Left ventricle myocardium inferior (tissue), 1 donor: Measurements from ENCODE around the gene MAP3K4. TPM values are rescaled to one million over a fixed set of nuclear protein-coding genes. Genes with fewer than 3 reads are reported as not detected.
A peak's percentile ranks its signal among the peaks of the same experiment; 100 is the strongest.
"Not testable (repeated sequence)": the region's sequence is repeated elsewhere in the genome, so short reads cannot be mapped to it uniquely, and the experiment has no call there.

ENCODE experiments used
- DNase-seq: peaks from one replicate; pipeline ENCODE4 v3.0.0-alpha.2; 2020
- H3K27ac ChIP-seq: fragments of 200-600 bp; replicated peaks from 2 replicates; pipeline ENCODE4 v1.8.0; 2021
- H3K27me3 ChIP-seq: fragments of 200-600 bp; 2 replicates; pipeline ENCODE4 v1.8.0; 2021; ENCODE audit warnings: low read depth
- H3K36me3 ChIP-seq: fragments of 200-600 bp; 2 replicates; pipeline ENCODE4 v1.8.0; 2021
- H3K4me1 ChIP-seq: fragments of 200-600 bp; 2 replicates; pipeline ENCODE4 v1.8.0; 2021
- H3K4me3 ChIP-seq: fragments of 200-600 bp; 2 replicates; pipeline ENCODE4 v1.8.0; 2021; ENCODE audit warnings: mild to moderate bottlenecking, moderate library complexity
- H3K9me3 ChIP-seq: fragments of 200-600 bp; replicated peaks from 2 replicates; pipeline ENCODE4 v1.8.0; 2021
- intact Hi-C: fragments of 100-400 bp; cut with micrococcal nuclease; formaldehyde crosslinking; loops from one replicate; pipeline ENCODE4 v1.11.0; 2022
- total RNA-seq: library from RNA; stranded (reverse); fragmentation: NEBNext Ultra II Directional; extraction: Animal tissue kit (Norgen Biotek cat#: 25700); gene quantifications from one replicate; pipeline ENCODE4 v1.2.1, GENCODE V29; 2021
- TF ChIP-seq, protein P1 (sequence below): fragments of 200-600 bp; IDR thresholded peaks from 2 replicates; pipeline ENCODE4 v1.8.0; 2021; ENCODE audit warnings: antibody characterized with exemption, mild to moderate bottlenecking, borderline replicate concordance
- donor health status: DM: no; HTN: yes; CAD: no; lungs with severe emphysema.

Gene MAP3K4
- total RNA-seq, 1 donor from 2014 or later, result 37.1 TPM

DNA sequence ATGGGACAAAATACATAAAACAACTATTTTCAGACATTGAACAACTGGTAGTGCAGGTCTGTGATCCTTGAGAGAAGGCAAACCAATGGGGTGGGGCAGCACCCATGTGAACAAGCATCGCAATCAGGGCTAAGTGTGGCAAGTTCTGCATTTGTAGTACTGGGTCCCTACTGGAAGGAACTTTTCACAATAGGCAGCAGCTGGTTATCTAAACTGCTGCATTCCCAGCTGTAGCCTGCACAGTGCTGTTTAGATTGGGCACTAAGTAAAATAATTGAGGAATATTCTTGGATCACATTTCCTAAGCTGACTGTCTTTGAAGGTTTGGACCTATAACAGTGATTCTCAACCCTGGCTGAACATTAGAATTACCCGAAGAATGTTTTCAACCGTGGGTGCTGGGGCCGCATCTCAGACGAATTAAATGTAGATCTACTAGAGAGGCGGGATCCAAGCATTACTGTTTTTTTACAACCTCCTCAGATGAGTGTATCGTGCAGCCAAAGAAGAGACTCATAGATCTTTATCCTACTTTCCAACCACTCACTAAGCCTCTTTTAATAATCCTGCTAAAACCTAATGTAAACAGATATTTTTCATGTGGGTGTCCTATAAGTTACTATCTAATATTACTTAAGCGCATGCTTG is 12.4 kb upstream of the MAP3K4 start:
- intact Hi-C loops, result no loop called here

DNA sequence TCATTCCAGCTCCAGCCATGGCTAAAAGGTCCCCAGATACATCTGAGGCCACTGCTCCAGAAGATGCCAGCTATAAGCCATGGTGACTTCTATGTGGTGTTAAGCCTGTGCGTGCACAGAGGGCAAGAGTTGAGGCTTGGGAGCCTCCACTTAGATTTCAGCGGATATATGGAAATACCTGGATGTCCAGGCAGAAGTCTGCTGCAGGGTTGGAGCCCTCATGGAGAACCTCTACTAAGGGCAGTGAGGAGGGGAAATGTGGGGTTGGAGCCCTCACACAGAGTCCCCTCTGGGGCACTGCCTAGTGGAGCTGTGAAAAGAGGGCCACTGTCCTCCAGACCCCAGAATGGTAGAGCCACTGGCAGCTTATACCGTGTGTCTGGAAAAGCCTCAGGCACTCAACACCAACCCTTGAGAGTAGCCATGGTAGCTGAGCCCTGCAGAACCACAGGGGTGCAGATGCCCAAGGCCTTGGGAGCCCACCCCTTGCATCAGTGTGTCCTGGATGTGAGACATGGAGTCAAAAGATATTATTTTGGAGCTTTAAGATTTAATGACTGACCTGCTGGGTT is 8.1 kb upstream of the MAP3K4 start:
- H3K4me3 ChIP-seq, H3K4me1 ChIP-seq, DNase-seq, H3K27ac ChIP-seq, H3K36me3 ChIP-seq, intact Hi-C loops, H3K27me3 ChIP-seq: not testable (repeated sequence)
- H3K9me3 ChIP-seq, result peaks cover 16% of the 10 kb centered on the region

More for the DNA sequence above, 12.4 kb upstream of the MAP3K4 start:
- no peak overlapping the region for H3K27ac ChIP-seq
- H3K36me3 ChIP-seq, result no peaks in the 10 kb centered on the region
- peaks cover 8% of the 10 kb centered on the region for H3K9me3 ChIP-seq
- H3K4me3 ChIP-seq, result no peak overlapping the region
- TF ChIP-seq, protein P1, sequence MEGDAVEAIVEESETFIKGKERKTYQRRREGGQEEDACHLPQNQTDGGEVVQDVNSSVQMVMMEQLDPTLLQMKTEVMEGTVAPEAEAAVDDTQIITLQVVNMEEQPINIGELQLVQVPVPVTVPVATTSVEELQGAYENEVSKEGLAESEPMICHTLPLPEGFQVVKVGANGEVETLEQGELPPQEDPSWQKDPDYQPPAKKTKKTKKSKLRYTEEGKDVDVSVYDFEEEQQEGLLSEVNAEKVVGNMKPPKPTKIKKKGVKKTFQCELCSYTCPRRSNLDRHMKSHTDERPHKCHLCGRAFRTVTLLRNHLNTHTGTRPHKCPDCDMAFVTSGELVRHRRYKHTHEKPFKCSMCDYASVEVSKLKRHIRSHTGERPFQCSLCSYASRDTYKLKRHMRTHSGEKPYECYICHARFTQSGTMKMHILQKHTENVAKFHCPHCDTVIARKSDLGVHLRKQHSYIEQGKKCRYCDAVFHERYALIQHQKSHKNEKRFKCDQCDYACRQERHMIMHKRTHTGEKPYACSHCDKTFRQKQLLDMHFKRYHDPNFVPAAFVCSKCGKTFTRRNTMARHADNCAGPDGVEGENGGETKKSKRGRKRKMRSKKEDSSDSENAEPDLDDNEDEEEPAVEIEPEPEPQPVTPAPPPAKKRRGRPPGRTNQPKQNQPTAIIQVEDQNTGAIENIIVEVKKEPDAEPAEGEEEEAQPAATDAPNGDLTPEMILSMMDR, result no peak
- H3K4me1 ChIP-seq, result peaks cover 22% of the 10 kb centered on the region
- H3K27me3 ChIP-seq, result no peaks in the 10 kb centered on the region
- DNase-seq, result no peak

DNA sequence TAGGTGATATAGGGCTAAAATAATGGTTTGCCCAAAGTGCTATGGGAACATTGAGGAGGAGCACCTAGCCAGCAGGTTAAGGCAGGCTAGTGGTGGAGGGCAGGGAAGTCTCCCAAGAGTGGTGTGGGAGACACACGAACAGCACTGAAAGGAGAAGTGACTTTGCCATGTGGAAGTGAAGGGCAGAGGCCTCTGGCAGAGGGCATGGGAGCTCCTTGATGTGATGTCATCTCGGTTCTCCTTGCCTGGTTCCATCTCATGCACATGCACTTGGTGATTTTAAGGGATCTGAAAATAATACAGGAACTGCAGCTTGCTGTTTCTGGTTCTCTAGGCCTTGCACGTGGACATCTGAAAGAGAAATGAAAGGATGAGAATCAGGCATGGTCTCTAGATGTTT is 4.7 kb upstream of the MAP3K4 start:
- no peak overlapping the region for H3K4me3 ChIP-seq
- TF ChIP-seq, protein P1, result no peak
- H3K4me1 ChIP-seq, result peaks cover 14% of the 10 kb centered on the region
- peaks cover 16% of the 10 kb centered on the region for H3K9me3 ChIP-seq
- H3K36me3 ChIP-seq, result no peaks in the 10 kb centered on the region
- H3K27me3 ChIP-seq, result no peaks in the 10 kb centered on the region
- DNase-seq, result no peak
- intact Hi-C loops, result no loop called here
- H3K27ac ChIP-seq, result no peak overlapping the region

DNA sequence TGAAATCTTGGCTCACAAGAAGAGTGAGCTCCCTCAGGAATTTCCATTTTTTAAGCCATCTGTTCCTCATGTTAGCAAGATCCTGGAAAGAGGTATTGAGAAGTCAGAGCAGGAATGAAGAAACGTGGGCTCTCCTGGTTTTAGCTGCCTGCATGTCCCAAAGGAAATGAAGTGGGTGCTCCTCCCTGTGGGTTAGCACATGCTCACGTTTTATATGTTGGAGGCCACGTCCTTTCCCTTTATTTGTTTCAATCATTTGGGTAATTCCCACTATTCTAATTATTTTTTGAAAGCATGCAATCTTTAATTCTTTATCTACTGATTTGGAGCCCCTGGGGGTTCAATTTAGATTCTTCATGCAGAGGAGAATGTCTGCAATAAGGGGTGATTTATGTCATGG is 4.3 kb upstream of the MAP3K4 start:
- Histone ChIP-seq H3K4me1 (peaks cover 18% of the 10 kb centered on the region), H3K36me3 (no peaks in the 10 kb centered on the region), H3K27ac (no peak overlapping the region), H3K27me3 (no peaks in the 10 kb centered on the region), H3K4me3 (no peak overlapping the region), H3K9me3 (peaks cover 16% of the 10 kb centered on the region)
- no peak for DNase-seq
- TF ChIP-seq, protein P1, result no peak
- intact Hi-C loops, result no loop called here

DNA sequence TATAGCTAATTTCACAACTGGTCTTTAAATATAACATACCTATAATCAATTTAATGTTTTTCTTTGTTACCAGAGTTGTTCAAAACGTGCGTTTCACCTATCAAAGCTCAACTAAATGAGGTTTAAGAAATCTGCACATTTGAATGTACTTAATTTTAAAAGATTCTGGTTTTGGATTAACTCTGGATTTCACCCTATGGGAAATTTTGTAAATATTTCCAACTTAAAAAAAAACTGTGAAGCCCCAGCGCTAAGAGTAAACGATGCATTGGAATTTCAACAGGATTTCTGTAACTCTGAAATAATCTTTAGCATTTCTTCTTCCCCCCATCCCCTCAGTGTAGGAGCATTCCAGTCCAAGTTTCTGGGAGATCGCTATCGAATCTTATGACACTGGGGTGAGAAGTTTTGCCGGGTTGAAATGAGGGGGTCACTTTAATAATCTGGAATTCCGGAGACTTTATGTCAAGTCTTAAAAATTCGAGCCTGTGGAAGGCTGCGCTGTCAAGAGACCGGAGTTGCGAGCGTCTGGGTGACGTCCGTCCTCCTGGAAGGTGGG is 643 bp upstream of the MAP3K4 start:
- no peak for DNase-seq
- intact Hi-C loops, result loop anchor here (10.0 kb wide), 1 partner anchor 56 kb away; no protein-coding TSS in a partner anchor
- TF ChIP-seq, protein P1, result no peak

More for the DNA sequence above, 643 bp upstream of the MAP3K4 start:
- Histone ChIP-seq H3K27me3 (no peaks in the 10 kb centered on the region), H3K36me3 (no peaks in the 10 kb centered on the region), H3K9me3 (peaks cover 8% of the 10 kb centered on the region), H3K27ac (peak overlapping the region; percentile 98), H3K4me1 (peaks cover 53% of the 10 kb centered on the region), H3K4me3 (peak overlapping the region; percentile 97)
